Activated naive CD8-positive, alpha-beta T cell treated with anti-CD3 and anti-CD28 coated beads for 36 hours (primary cell): ENCODE data around the gene ADAP1. TPM values are rescaled to one million over a fixed set of nuclear protein-coding genes. Genes with fewer than 3 reads are reported as not detected.
A peak's percentile ranks its signal among the peaks of the same experiment; 100 is the strongest.
"Not testable (repeated sequence)": the region's sequence is repeated elsewhere in the genome, so short reads cannot be mapped to it uniquely, and the experiment has no call there.

ENCODE experiments used
- DNase-seq: peaks from one replicate; pipeline ENCODE4 v3.0.0; 2021
- H3K27ac Mint-ChIP-seq: one replicate; pipeline ENCODE4 v1.8.0; 2022; ENCODE audit warnings: mild to moderate bottlenecking, moderate library complexity, mixed read lengths
- H3K27me3 Mint-ChIP-seq: one replicate; pipeline ENCODE4 v1.8.0; 2022; ENCODE audit warnings: mild to moderate bottlenecking, mixed read lengths
- H3K36me3 Mint-ChIP-seq: one replicate; pipeline ENCODE4 v1.8.0; 2021; ENCODE audit warnings: mild to moderate bottlenecking, mixed read lengths
- H3K4me1 Mint-ChIP-seq: one replicate; pipeline ENCODE4 v1.8.0; 2021; ENCODE audit warnings: mixed read lengths
- H3K4me3 Mint-ChIP-seq: one replicate; pipeline ENCODE4 v1.8.0; 2022; ENCODE audit warnings: mild to moderate bottlenecking, moderate library complexity, mixed read lengths
- H3K9me3 Mint-ChIP-seq: one replicate; pipeline ENCODE4 v1.8.0; 2022; ENCODE audit warnings: mixed read lengths
- total RNA-seq, 2 experiments: library from RNA; stranded (reverse); gene quantifications; one replicate each; pipeline ENCODE4 v1.2.3, GENCODE V29; 2021

The ADAP1 gene
- total RNA-seq, 2 experiments from 2014 or later: 49.9 to 56.7 TPM

DNA sequence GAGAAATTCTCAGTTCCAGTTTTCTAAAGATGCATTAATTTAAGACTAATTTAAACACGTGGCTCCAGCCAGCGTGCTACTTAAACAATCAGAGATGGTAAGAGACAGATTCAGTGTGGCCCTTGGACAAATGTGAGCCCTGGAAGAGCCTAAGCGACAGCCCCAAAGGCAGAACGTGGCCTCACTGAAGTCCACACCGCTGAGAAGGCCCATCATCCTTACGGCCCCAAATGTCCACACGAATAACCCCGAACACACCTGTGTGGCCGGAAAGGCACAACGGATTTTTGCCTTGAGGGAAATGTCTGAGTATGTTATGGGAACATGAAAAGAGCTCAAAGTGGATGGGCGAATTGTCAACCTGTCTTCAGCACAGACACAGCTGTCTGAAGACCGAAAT is 17.6 kb upstream of the ADAP1 start:
- peaks cover 21% of the 10 kb centered on the region for H3K36me3 Mint-ChIP-seq
- H3K4me1 Mint-ChIP-seq: peaks cover 27% of the 10 kb centered on the region
- no peak overlapping the region for H3K27ac Mint-ChIP-seq
- no peak overlapping the region for H3K4me3 Mint-ChIP-seq
- no peaks in the 10 kb centered on the region for H3K9me3 Mint-ChIP-seq
- H3K27me3 Mint-ChIP-seq: no peaks in the 10 kb centered on the region
- no peak for DNase-seq

DNA sequence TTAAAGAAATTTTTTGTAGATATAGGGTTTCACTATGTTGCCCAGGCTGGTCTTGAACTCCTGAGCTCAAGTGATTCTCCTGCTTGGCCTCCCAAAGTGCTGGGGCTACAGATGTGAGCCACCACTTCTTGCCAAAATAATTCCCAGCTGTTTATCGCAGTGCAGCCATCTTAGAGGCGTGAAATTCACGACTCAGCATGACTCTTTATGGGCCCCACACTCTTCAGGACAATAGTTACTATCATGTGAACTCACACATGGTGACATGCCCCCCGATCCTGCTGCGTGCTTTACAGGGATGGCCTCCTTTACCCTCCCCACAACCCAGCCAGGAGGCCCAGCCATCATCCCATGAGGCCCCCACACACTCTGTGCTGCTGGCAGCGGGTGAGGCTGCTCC is 16.3 kb upstream of the ADAP1 start:
- H3K27me3 Mint-ChIP-seq: no peaks in the 10 kb centered on the region
- peaks cover 35% of the 10 kb centered on the region for H3K4me1 Mint-ChIP-seq
- no peak for DNase-seq
- peaks cover 24% of the 10 kb centered on the region for H3K36me3 Mint-ChIP-seq
- H3K9me3 Mint-ChIP-seq: no peaks in the 10 kb centered on the region
- no peak overlapping the region for H3K4me3 Mint-ChIP-seq
- peak overlapping the region; percentile 35 for H3K27ac Mint-ChIP-seq

DNA sequence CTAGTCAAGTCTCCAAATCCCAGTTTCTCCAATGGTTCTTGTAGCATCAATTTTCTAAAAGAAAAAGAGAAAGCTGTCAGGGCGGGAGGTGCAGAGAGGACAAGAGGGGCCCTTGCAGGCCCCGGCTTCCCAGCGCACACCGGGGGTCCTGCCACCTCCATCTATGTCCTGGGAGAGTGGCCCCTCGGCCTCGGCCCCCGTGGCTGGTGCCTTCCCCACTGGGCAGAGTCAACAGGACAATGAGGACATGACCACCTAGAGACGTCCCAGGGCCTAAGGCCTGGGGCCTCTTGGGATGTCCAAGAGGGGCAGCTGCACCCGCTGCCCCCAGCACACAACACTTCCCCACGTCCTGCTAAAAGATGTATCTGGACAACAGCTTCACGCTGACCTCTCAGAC is 14.9 kb upstream of the ADAP1 start:
- Mint-ChIP-seq H3K27me3 (no peaks in the 10 kb centered on the region), H3K27ac (no peak overlapping the region), H3K4me3 (no peak overlapping the region), H3K36me3 (peaks cover 24% of the 10 kb centered on the region), H3K4me1 (peaks cover 40% of the 10 kb centered on the region), H3K9me3 (no peaks in the 10 kb centered on the region)
- DNase-seq: no peak

DNA sequence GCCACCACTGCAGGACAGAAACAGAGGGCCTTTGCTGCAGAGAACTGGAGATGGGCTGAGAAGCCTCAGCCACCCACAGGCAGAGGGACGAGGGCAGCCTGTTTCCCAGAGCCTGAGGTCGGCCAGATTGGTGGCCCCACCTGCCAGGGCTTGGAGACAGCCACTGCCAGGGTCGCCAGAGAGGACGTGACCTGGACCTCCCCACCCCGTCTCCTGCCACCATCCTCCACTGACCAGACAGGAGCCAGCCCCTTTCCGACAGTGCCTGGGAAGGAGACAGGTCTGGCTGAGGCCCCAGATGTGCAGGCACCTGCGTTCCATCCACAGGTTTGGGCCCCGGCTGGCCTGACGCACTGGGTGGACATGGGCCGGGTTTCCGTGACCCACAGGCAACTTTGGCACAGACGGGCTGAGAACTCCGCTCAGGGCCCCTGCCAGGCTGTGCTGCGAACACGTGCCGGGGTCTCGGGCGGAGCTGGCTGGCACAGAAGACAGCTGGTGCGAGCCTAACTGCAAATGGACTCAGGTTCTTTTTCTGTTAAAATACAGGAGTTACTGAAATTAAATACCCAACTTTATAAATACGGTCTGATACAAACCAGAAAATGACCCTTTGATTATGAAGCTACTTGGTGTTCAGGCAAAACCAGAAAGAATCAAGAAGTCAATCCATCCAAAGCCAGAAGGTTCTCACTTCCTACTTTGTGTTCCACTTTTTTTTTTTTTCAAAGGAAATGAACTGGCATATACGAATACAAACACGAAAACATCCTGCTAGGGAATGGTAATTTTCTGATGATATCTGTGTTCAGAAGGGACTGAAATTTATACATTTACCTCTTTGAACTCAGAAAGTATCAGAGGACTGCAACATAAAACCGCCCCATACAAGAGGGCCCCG is 14.0 kb upstream of the ADAP1 start:
- Mint-ChIP-seq H3K27ac (no peak overlapping the region), H3K9me3 (no peaks in the 10 kb centered on the region), H3K27me3 (no peaks in the 10 kb centered on the region), H3K4me1 (peaks cover 38% of the 10 kb centered on the region), H3K36me3 (peaks cover 20% of the 10 kb centered on the region), H3K4me3 (no peak overlapping the region)
- DNase-seq: no peak

DNA sequence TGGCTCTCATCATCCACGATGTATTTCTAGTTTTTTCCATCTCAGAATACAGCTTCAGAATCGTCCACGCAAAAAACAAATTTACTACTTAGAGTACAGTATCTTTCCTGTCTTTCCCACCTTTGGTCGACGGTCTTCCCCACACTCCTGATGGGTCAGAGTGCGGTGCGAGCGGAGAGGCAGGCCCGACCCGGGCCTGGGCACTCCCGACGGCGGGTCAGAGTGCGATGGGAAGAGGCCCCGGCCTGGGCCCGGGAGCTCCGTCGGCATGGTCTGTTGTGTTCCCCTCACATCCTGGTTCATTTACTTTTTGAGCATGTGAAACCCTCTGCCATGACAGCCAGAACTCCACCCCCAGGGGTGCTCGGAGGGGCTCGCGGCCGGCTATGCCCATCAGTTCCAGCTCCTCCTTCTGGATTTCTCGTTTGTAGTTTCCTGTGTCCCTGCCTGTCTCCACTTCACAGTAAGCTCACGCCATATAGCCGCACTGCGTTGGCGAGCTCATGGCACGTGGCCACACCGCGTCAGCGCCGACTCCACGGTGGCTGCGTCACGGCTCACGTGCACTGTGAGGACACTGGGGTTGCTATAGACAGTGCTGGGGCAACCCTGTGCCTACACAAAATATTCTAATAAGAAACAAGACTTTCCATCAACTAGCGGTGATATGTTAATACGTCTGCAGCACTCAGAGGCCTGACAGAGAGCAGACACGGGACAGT is 13.0 kb upstream of the ADAP1 start:
- H3K36me3 Mint-ChIP-seq: peaks cover 16% of the 10 kb centered on the region
- no peak for DNase-seq
- peaks cover 31% of the 10 kb centered on the region for H3K4me1 Mint-ChIP-seq
- H3K4me3 Mint-ChIP-seq: no peak overlapping the region
- no peaks in the 10 kb centered on the region for H3K9me3 Mint-ChIP-seq
- peak overlapping the region; percentile 38 for H3K27ac Mint-ChIP-seq
- H3K27me3 Mint-ChIP-seq: no peaks in the 10 kb centered on the region

DNA sequence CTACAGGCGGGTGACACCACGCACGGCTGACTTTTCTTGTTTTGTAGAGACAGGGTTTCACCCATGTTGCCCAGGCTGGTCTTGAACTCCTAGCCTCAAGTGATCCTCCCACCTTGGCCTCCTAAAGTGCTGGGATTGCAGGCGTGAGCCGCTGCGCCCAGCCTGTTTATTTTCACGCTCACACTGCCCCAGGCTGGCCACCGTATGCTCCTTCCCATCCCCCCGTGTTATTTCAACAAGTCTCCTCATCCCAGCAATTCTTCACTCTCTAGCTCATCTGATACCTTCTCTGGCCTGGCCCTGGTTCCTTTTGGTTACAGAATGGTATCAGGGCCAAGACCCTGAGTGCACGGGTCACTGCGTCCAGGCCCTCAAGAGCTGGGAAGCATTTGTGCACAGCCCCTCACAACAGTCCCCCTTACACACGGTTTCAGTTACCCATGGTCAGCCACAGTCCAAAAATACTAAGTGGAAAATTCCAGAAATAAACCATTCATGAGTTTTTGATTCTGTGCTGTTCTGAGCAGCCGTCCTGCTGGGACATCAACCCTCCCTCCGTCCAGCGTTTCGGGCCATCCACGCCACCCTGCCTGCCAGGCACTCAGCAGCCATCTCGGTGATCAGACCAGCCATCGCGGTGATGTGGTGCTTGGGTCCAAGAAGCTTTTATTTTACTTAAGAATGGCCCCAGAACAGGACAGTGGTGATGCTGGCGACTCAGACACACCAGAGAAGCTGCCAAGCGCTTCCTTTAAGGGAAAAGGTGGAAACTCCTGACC is 12.0 kb upstream of the ADAP1 start:
- peaks cover 5% of the 10 kb centered on the region for H3K27me3 Mint-ChIP-seq
- H3K4me1 Mint-ChIP-seq: peaks cover 25% of the 10 kb centered on the region
- DNase-seq: no peak
- peaks cover 14% of the 10 kb centered on the region for H3K36me3 Mint-ChIP-seq
- no peaks in the 10 kb centered on the region for H3K9me3 Mint-ChIP-seq
- peak overlapping the region; percentile 9 for H3K27ac Mint-ChIP-seq
- no peak overlapping the region for H3K4me3 Mint-ChIP-seq

DNA sequence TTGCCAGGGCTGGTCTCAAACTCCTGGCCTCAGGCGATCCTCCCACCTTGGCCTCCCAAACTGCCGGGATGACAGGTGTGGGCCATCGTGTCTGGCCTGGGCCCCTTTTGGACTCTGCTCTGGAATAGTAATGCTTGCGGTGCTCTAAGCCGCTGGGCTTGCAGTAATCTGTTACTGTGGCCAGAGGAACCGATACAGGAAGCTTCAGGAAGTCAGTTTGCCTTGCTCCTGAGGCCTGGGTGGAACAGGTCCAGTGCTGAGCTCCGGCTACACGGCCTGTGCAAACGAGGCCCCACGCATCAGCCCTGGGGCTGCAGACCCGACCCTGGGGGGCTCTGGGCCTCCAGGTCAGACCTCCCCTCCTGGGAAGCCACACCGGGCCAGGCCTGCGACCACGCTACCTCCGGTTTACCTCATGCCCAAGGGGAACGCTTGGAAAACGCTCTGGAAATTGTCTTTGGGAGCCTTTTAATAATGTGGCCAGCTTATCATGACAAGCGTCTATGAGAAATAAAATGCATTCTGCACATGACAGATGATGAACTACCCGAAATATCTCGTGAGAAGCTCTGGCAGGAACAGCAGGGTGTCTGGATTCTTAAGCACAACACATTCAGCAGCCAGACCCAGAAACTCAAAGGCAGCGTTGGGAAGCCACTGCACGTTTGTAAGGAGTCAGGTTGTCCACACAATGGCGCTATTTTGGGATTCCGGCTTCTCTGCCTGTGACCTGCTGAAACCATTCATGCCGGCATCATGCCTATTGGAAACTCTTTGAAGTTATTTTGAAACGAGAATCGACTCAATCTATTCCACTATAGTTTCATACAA is 10.1 kb upstream of the ADAP1 start:
- no peak overlapping the region for H3K4me3 Mint-ChIP-seq
- no peak overlapping the region for H3K27ac Mint-ChIP-seq
- DNase-seq: no peak
- H3K9me3 Mint-ChIP-seq: no peaks in the 10 kb centered on the region
- peaks cover 5% of the 10 kb centered on the region for H3K27me3 Mint-ChIP-seq
- H3K36me3 Mint-ChIP-seq: peaks cover 6% of the 10 kb centered on the region
- H3K4me1 Mint-ChIP-seq: peaks cover 19% of the 10 kb centered on the region

DNA sequence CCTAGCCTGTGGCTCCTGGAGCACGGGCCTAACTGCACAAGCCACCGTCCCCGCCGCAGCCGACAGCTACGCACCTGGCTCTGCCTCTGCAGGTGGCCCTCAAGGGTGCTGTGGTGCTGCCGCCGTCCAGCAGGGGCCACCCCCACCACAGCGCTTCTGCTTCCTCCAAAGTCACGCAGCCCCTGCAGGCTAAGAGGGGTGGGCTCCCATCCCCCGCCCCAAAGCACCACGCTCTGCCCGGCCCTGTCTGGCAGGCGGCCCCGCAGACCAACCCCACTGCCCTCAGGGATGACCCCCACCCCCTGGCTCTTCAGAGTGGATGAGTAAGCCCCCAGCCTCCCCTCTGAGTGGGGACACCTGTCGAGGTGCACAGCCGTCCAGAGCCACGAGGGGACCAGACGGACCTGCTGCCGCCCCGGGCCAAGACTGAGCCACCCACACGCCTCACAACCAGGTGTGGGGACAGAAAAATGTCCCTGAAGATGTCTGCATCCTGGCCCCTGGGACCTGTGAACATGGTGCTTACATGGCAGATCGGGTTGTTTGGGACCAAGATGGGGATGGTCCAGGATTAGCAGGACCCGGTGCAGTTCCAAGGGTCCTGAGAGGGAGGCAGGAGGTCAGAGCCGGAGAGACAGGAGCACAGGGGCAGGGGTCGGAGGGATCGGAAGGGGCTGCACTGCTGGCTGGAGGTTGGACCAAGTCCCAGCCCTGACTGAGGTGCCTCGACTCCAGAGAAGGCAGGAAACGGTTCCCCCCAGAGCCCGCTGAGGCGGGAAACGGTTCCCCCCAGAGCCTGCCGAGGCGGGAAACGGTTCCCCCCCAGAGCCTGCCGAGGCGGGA is 9.0 kb upstream of the ADAP1 start:
- peaks cover 6% of the 10 kb centered on the region for H3K36me3 Mint-ChIP-seq
- H3K4me3 Mint-ChIP-seq: peak overlapping the region; percentile 59
- H3K27ac Mint-ChIP-seq: peak overlapping the region; percentile 74
- peaks cover 5% of the 10 kb centered on the region for H3K27me3 Mint-ChIP-seq
- no peak for DNase-seq
- H3K4me1 Mint-ChIP-seq: peaks cover 19% of the 10 kb centered on the region
- H3K9me3 Mint-ChIP-seq: no peaks in the 10 kb centered on the region

DNA sequence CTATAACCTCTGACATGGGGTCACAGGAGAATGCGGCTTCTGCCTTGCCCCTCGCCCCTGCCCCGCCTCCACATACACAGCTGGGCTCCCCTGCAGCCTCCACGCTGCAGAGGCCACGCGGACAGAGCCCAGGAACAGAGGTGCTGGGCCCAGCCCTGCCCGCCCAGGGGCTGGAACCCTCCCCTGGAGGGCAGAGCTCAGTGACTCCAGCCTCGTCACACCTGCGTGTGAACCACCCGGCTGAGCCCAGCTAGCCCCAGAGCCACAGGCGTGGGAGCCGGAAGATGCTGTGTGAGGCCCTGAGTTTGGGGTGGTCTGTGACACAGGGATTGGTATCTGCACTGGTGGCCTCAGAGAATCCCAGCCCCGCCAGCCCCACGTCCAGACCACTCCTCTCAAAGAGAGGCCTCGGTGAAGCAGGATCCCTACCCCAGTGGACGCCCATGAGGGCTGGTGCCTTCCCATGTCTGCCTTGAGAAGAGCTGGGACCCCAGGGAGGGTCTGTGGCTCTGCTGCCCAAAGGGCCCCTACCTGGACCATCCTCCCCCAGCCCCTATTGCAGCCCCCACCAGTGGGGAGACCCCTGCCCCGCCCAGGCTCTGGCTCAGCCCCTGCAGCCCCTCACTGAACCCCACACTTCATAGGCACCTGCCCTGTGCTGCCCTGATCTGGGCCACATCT is 8.1 kb upstream of the ADAP1 start:
- Mint-ChIP-seq H3K27me3 (peaks cover 5% of the 10 kb centered on the region), H3K36me3 (peaks cover 6% of the 10 kb centered on the region), H3K4me1 (peaks cover 19% of the 10 kb centered on the region), H3K27ac (no peak overlapping the region), H3K4me3 (no peak overlapping the region), H3K9me3 (no peaks in the 10 kb centered on the region)
- DNase-seq: no peak

DNA sequence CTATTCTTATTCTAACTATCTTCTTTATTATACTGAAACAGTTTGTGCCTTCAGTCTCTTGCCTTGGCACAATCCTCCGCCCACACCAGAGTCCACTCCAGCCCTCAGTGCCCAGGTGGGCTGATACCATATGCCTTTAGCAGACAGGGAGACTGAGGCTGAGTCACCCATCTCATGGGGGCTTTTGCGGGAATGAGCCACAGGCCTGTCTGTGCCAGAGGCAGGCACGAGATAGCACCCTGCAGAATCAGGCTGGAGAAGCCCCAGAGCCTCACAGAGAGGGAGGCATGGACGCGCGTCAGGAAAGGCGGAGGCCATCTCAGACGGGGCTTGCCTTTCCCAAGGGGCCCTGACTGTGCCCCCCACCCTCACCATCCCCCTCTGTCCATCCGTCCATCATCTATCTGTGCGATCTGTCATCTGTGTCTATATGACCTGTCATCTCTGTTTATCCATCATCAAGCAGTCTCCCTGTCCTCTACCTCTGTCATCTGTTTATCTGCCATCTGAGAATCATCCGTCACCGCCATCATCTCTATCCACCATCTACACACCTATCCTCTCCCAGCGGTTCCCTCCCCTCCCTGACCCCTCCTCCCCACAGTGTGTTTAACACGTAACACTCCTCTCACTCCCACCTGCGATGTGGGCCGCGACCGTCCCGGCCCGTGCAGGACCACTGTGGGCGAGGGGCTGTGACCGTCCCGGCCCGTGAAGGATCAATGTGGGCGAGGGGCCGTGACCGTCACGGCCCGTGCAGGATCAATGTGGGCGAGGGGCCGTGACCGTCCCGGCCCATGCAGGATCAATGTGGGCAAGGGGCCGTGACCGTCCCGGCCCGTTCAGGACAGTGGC is 7.3 kb upstream of the ADAP1 start:
- DNase-seq: no peak
- Mint-ChIP-seq H3K4me1 (peaks cover 15% of the 10 kb centered on the region), H3K36me3 (peaks cover 6% of the 10 kb centered on the region), H3K9me3 (no peaks in the 10 kb centered on the region), H3K27me3 (peaks cover 5% of the 10 kb centered on the region), H3K27ac (no peak overlapping the region), H3K4me3 (no peak overlapping the region)

DNA sequence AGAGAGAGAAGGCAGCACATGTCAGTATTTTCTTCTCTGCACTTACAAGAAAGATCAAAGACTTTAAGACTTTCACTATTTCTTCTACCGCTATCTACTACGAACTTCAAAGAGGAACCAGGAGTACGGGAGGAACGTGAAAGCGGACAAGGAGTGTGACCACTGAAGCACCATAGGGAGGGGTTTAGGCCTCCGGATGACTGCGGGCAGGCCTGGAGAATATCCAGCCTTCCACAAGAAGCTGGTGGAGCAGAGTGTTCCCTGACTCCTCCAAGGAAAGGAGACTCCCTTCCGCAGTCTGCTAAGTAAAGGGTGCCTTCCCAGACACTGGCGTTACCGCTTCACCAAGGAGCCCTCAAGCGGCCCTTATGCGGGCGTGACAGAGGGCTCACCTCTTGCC is 6.5 kb upstream of the ADAP1 start:
- not testable (repeated sequence) for H3K27me3 Mint-ChIP-seq, H3K9me3 Mint-ChIP-seq, H3K4me3 Mint-ChIP-seq, DNase-seq, H3K27ac Mint-ChIP-seq, H3K36me3 Mint-ChIP-seq
- peaks cover 12% of the 10 kb centered on the region for H3K4me1 Mint-ChIP-seq

DNA sequence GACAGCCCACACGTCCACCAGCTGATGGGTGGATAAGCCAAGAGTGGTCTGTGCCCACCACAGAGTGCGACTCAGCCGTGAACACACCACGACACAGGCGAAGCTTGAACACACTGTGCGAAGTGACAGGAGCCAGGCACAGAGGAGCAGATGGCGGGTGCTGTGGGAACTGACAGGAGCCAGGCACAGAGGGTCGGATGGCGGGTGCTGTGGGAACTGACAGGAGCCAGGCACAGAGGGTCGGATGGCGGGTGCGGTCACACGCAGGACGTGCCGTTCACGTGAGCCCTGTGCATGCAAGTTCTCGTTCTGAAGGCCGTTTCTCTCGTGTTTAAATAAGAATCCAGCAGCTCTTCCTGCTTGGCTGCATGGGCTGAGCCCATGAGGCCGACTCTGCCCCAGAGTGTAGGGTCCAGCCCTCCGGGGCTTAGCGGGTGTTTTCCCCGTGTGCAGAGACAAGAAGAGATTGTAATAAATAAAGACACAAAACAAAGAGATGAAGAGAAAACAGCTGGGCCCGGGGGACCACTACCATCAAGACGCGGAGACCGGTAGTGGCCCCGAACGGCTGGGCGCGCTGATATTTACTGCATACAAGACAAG is 5.9 kb upstream of the ADAP1 start:
- DNase-seq: no peak

More for the DNA sequence above, 5.9 kb upstream of the ADAP1 start:
- peaks cover 13% of the 10 kb centered on the region for H3K4me1 Mint-ChIP-seq
- H3K4me3 Mint-ChIP-seq: no peak overlapping the region
- H3K27me3 Mint-ChIP-seq: peaks cover 9% of the 10 kb centered on the region
- peaks cover 3% of the 10 kb centered on the region for H3K36me3 Mint-ChIP-seq
- H3K27ac Mint-ChIP-seq: no peak overlapping the region
- H3K9me3 Mint-ChIP-seq: no peaks in the 10 kb centered on the region
